Measurements from ENCODE around the gene SLC25A42.

The SLC25A42 gene

GRCh38 chr19:19031891-19032290, 31.9 kb upstream of the SLC25A42 start:
- Histone ChIP-seq H3K79me2 (ENCODE audit: low read length) (peaks cover 89% of the 10 kb centered on the region), H3K27ac (ENCODE audit: low read length) (no peak overlapping the region), H4K20me1 (ENCODE audit: insufficient read depth, low read length) (no peaks in the 10 kb centered on the region), H3K9me3 (replicated peaks; ENCODE audit: insufficient read depth, low read length) (no peaks in the 10 kb centered on the region), H3K9ac (ENCODE audit: low read length) (no peak overlapping the region; the same call in 1 of the 2 replicates), H3K9me2 (replicated peaks; ENCODE audit: insufficient read depth, low read length) (no peaks in the 10 kb centered on the region), H3K27me3 (replicated peaks; ENCODE audit: insufficient read depth, low read length) (no peaks in the 10 kb centered on the region), H3K4me3 (ENCODE audit: low read length) (no peak overlapping the region), H3K4me1 (ENCODE audit: low read length) (peaks cover 3% of the 10 kb centered on the region; the same call in 1 of the 2 replicates), H3K36me3 (replicated peaks; ENCODE audit: insufficient read depth, low read length) (peaks cover 5% of the 10 kb centered on the region; the same call in 1 of the 2 replicates), H3K4me2 (ENCODE audit: low read depth, low read length) (peak overlapping the region; percentile 94; the same call in 1 of the 2 replicates), H3F3A (ENCODE audit: insufficient read depth, low read length) (peaks cover 6% of the 10 kb centered on the region; the same call in 1 of the 2 replicates), H2AFZ (ENCODE audit: low read length) (no peak overlapping the region)
- TF ChIP-seq EZH2 (optimal IDR thresholded peaks at IDR 0.05; ENCODE audit: low read depth, low read length) (no peak), EZH2phosphoT487 (IDR thresholded peaks at IDR 0.05; ENCODE audit: low read length) (no peak)
- TF ChIP-seq, protein P1, sequence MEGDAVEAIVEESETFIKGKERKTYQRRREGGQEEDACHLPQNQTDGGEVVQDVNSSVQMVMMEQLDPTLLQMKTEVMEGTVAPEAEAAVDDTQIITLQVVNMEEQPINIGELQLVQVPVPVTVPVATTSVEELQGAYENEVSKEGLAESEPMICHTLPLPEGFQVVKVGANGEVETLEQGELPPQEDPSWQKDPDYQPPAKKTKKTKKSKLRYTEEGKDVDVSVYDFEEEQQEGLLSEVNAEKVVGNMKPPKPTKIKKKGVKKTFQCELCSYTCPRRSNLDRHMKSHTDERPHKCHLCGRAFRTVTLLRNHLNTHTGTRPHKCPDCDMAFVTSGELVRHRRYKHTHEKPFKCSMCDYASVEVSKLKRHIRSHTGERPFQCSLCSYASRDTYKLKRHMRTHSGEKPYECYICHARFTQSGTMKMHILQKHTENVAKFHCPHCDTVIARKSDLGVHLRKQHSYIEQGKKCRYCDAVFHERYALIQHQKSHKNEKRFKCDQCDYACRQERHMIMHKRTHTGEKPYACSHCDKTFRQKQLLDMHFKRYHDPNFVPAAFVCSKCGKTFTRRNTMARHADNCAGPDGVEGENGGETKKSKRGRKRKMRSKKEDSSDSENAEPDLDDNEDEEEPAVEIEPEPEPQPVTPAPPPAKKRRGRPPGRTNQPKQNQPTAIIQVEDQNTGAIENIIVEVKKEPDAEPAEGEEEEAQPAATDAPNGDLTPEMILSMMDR (IDR thresholded peaks at IDR 0.05; ENCODE audit: low read length), result no peak
- DNase-seq, result no peak

GRCh38 chr19:19032420-19033175, 31.2 kb upstream of the SLC25A42 start:
- H3K4me2 ChIP-seq (ENCODE audit: low read depth, low read length), result peak overlapping the region; percentile 94
- peak overlapping the region; percentile 59; the same call in 1 of the 2 replicates for H3K27ac ChIP-seq (ENCODE audit: low read length)
- H3K36me3 ChIP-seq (replicated peaks; ENCODE audit: insufficient read depth, low read length), result 0 out of 2 replicates have a peak, but pooled peaks cover 5% of the 10 kb centered on the region
- peaks cover 3% of the 10 kb centered on the region; the same call in 1 of the 2 replicates for H3K4me1 ChIP-seq (ENCODE audit: low read length)
- peaks cover 6% of the 10 kb centered on the region; the same call in 1 of the 2 replicates for H3F3A ChIP-seq (ENCODE audit: insufficient read depth, low read length)
- no peaks in the 10 kb centered on the region for H3K27me3 ChIP-seq (replicated peaks; ENCODE audit: insufficient read depth, low read length)
- peak overlapping the region; percentile 70 for H3K4me3 ChIP-seq (ENCODE audit: low read length)
- peak; percentile 66 for DNase-seq
- no peaks in the 10 kb centered on the region for H4K20me1 ChIP-seq (ENCODE audit: insufficient read depth, low read length)
- peaks cover 90% of the 10 kb centered on the region for H3K79me2 ChIP-seq (ENCODE audit: low read length)
- peak overlapping the region; percentile 95 for H3K9ac ChIP-seq (ENCODE audit: low read length)
- H3K9me3 ChIP-seq (replicated peaks; ENCODE audit: insufficient read depth, low read length), result no peaks in the 10 kb centered on the region
- TF ChIP-seq, protein P1 (IDR thresholded peaks at IDR 0.05; ENCODE audit: low read length), result no peak
- TF ChIP-seq EZH2 (optimal IDR thresholded peaks at IDR 0.05; ENCODE audit: low read depth, low read length), result no peak
- no peak for TF ChIP-seq EZH2phosphoT487 (IDR thresholded peaks at IDR 0.05; ENCODE audit: low read length)
- peak overlapping the region; percentile 78; the same call in 1 of the 2 replicates for H2AFZ ChIP-seq (ENCODE audit: low read length)
- no peaks in the 10 kb centered on the region for H3K9me2 ChIP-seq (replicated peaks; ENCODE audit: insufficient read depth, low read length)

GRCh38 chr19:19033176-19033425, 30.7 kb upstream of the SLC25A42 start:
- H3K36me3 ChIP-seq (replicated peaks; ENCODE audit: insufficient read depth, low read length), result 0 out of 2 replicates have a peak, but pooled peaks cover 5% of the 10 kb centered on the region
- H3K9me3 ChIP-seq (replicated peaks; ENCODE audit: insufficient read depth, low read length), result no peaks in the 10 kb centered on the region
- H4K20me1 ChIP-seq (ENCODE audit: insufficient read depth, low read length), result no peaks in the 10 kb centered on the region
- no peaks in the 10 kb centered on the region for H3K27me3 ChIP-seq (replicated peaks; ENCODE audit: insufficient read depth, low read length)
- DNase-seq, result no peak
- peak overlapping the region; percentile 59; the same call in 1 of the 2 replicates for H3K27ac ChIP-seq (ENCODE audit: low read length)
- TF ChIP-seq EZH2phosphoT487 (IDR thresholded peaks at IDR 0.05; ENCODE audit: low read length), result no peak
- TF ChIP-seq EZH2 (optimal IDR thresholded peaks at IDR 0.05; ENCODE audit: low read depth, low read length), result no peak
- TF ChIP-seq, protein P1 (IDR thresholded peaks at IDR 0.05; ENCODE audit: low read length), result no peak
- peaks cover 6% of the 10 kb centered on the region; the same call in 1 of the 2 replicates for H3F3A ChIP-seq (ENCODE audit: insufficient read depth, low read length)
- peaks cover 3% of the 10 kb centered on the region; the same call in 1 of the 2 replicates for H3K4me1 ChIP-seq (ENCODE audit: low read length)
- peak overlapping the region; percentile 95 for H3K9ac ChIP-seq (ENCODE audit: low read length)
- H3K4me3 ChIP-seq (ENCODE audit: low read length), result peak overlapping the region; percentile 70
- no peaks in the 10 kb centered on the region for H3K9me2 ChIP-seq (replicated peaks; ENCODE audit: insufficient read depth, low read length)
- H2AFZ ChIP-seq (ENCODE audit: low read length), result peak overlapping the region; percentile 78; the same call in 1 of the 2 replicates
- H3K79me2 ChIP-seq (ENCODE audit: low read length), result peaks cover 90% of the 10 kb centered on the region
- H3K4me2 ChIP-seq (ENCODE audit: low read depth, low read length), result peak overlapping the region; percentile 94
